ENCODE measurements around the gene CAMKMT.
"Not testable (repeated sequence)": the region's sequence is repeated elsewhere in the genome, so short reads cannot be mapped to it uniquely, and the experiment has no call there.

Gene CAMKMT

GRCh38 chr2:44553456-44553855, 191.7 kb downstream of the CAMKMT start:
- DNase-seq, result peak; percentile 44

- DNase-seq, result no peak
Observed at GRCh38 chr2:44555700-44556099, 194.0 kb downstream of the CAMKMT start.

DNA sequence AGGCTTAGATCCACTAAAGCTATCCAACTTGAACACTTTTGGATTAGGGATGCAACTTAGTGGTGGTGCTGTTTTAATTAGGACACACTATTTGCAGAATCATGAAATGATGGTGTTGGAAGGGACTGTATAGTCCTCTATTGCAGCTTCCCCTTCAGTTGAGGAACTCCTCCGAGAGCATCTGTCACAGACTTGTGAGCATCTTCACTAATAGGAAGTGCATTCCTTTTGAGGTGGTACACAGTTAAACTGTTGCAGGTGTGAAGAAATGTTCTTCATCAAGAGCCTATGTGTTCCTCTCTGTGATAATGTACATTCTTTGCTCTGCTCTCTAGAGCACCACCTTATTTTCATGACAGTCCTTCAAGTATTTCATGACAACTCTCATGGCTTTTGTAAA, 197.4 kb downstream of the CAMKMT start:
- no peak for DNase-seq

GRCh38 chr2:44560352-44560751, 198.6 kb downstream of the CAMKMT start:
- no peak for DNase-seq

DNA sequence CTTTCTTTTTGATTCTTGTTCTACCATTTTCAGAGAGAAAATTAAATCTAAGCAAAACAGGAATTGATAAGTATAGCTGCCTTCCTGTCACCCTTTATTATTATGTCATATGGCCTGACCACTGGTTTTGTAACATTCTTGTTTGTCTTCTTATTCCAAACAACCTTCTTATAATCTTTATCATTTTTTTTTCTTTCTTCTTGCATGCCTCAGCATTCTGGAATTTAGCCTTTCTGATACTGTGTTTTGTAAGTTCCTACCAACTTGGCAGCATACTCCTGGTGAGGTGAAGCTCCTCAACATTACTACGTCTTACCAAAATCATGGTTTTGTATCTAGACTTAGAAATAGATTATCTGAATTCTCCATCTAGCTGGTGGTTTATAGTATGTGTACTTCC, 199.2 kb downstream of the CAMKMT start:
- DNase-seq, result no peak

- DNase-seq, result no peak
Observed at GRCh38 chr2:44562737-44563136, 201.0 kb downstream of the CAMKMT start.

DNA sequence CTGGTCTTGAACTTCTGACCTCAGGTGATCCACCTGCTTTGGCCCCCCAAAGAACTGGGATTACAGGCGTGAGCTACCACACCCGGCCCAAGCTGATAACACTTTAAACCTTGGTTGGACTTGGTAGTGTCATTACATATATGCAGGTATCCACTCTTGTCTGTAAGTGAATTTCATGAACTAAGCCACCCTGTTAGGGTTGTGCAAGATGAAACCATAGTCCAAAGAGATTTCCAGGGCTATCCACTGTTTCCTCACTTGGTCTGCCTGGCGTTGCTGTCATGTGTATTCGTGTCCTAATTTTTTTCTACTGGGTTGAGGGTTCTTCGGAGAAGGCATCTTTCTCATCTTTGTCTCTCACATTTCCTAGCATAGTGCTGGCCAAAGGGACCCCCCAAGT, 203.0 kb downstream of the CAMKMT start:
- no peak for DNase-seq

DNA sequence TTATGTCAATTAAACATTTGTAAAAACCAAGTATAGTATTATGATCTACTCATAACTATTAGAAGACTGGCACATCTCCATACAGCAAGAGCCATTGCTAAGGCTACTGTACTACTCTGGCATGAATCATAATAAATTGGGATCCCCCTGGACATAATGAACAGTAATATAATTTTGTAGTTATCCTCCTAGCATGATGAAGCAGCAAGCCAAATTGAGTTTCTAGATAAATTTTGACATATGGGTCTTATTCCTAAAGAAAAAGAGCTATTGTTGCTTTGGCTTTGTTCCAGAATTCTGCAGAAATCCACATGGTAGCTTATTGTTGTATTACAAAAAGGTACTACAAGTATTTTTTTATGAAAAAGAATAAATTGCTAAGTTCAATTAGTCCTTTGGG, 204.3 kb downstream of the CAMKMT start:
- DNase-seq, result no peak

DNA sequence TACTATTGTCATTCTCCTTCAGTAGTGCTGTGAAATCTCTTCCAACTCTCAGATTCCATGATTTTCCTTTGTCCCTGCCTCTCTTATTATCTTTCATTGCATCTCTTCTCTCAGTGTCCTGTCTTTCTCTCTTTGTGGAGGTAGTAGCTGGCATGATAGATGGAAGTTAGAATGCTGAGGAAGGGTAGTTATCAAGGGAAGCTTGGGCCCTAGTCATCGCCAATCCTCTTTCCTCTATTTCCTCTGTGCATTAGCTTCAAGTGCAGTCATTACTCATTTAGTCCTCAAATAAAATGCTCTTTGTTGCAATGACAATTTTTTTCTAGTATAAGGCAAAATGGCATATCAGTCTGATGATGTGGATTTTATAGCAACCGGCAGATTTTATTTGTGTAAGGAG, 207.7 kb downstream of the CAMKMT start:
- DNase-seq, result no peak

- DNase-seq, result no peak
Observed at GRCh38 chr2:44570271-44570670, 208.5 kb downstream of the CAMKMT start.

- no peak for DNase-seq
Observed at GRCh38 chr2:44570777-44571176, 209.0 kb downstream of the CAMKMT start.

- DNase-seq, result no peak
Observed at GRCh38 chr2:44572196-44572900, 210.6 kb downstream of the CAMKMT start.

DNA sequence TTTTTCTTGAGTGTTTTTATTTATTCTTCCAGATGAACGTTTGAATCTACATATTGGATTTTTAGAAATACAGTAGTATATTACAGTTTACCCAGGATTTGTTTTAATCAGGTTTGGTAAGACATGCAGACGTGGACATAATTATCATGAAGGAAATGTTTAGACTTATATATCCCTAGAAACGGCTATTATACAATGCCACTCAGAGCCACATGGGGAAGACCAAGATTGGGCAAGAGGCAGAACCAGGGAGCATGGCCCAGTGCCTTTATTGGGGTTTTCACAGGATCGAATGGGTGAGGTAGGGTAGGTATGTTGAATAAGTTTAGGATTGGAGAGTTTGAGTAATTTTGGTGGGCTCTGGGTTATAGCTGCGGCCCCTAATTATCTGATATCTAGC, 212.2 kb downstream of the CAMKMT start:
- no peak for DNase-seq

- DNase-seq, result peak; percentile 32
Observed at GRCh38 chr2:44578471-44579093, 216.8 kb downstream of the CAMKMT start.

DNA sequence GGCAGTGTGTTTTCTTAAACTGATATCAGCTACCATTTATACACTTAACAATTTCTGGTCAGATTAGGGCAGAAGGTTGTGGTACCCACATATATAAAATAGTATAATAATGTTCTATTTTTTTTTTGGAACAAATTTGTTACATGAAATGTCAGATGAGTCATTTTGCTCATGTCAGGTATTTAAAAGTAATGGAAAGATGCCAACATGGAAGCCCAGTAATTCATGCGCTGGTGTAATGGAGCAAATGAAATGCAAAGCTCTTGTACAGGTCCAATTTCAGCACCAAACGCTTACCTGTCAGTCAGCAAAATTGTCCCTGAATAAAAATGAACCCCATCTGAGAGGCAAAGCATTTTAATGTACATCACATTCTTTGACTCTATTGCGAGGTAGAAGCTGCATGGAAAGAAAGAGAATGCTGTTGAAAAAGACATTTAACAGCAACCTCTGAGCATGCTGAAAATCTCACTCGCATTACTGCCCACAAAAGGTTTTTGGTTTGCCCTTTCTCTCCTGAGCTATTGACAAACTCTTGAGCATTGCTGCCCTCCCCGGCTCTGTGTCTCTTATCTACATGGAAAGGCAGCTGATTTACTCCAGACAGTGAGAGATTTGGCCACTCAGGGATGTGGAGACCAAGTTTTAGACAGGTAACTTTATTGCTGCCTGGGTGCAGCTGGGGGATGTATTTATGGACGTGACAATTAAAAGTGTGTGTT, 217.5 kb downstream of the CAMKMT start:
- DNase-seq, result no peak

DNA sequence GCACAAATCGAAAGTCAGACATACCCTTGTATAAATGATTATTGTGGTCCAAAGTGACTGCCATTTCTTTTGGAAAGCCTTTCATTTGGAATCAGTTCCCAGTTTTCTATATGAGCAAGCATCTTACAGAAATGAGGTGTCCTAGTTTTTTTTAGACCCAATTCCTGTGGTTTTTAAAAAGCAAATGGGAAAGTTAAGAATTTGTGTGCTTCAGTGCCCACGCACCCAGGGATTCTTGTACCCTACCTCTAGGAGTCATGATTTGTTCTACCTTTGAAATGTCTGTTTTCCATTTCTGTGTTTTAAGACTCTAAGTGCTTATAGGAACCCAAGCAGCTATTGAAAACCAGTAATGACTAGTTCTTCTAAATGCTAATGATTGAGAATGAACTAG, 218.1 kb downstream of the CAMKMT start:
- DNase-seq, result no peak

- DNase-seq, result no peak
Observed at GRCh38 chr2:44580875-44581515, 219.2 kb downstream of the CAMKMT start.

DNA sequence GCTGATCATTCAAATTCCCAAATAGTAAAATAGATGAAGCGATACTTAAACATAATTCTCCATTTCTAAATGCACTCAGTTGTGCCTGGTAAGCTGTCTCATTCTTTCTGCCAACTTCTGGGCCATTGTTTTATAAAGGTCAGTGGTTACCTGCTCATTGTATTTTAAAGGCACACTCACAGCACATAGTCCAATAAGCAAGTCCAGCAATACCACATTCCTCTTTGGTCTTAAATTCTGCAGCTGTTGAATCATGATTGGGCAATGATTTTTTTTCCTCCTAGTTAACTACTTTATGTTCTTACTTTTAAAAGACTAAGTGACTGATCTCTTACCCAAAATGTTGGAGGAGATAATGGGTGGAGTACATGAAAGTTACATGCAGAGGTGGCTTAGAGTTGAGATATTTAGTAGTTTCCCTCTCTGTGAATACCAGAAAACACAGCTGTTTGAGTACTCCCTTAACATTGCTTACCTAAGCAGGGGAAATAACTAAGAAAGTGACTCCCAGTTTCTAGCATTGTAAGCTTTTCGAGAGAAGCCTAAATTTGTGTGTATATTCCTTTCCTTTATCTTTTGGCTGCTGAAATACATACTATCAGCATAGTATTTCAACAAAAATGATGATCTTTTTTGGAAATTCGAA, 220.7 kb downstream of the CAMKMT start:
- no peak for DNase-seq

DNA sequence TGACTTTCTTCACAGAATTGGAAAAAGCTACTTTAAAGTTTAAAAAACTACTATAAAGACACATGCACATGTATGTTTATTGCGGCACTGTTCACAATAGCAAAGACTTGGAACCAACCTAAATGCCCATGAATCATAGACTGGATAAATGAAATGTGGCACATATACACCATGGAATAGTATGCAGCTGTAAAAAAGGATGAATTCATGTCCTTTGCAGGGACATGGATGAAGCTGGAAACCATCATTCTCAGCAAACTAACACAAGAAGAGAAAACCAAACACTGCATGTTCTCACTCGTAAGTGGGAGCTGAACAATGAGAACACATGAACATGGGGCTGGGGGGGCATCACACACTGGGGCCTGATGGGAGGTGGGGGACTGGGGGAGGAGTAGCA, 233.9 kb downstream of the CAMKMT start:
- not testable (repeated sequence) for DNase-seq

DNA sequence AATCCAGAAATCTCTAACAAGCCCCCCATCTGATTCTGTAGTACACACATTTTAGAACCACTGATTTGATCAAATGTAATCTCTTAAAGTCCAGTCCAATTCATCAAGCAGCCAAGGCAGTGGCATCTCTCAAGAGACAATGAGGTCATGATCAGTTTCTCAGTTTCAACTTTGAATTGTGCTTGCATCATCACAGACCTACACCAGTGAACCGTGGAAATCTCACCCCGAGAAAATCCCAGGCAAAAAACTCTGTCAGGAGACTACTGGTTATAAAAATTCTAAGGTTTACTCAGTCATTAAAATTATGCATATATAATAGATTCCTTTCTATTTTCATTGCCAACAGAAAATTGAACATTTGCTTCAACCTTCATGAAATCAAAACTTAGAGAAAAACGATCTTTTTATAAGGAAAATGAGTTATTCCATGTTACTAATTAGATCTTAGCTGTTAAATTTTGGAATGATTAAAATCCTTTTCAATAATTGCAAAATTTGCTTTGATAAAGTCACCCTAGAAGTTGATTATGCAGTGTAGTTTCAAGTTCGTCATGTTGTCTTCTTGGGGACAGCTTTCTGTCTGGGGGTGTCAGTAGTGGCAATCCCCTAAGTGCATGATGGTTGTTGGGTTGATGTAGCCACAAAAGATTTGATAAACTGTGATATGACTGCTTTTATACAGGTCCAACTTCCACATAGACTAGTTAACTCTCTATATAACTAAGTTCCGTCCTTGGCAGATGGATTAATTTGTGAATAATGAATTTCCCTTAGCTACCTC, 235.0 kb downstream of the CAMKMT start:
- no peak for DNase-seq

DNA sequence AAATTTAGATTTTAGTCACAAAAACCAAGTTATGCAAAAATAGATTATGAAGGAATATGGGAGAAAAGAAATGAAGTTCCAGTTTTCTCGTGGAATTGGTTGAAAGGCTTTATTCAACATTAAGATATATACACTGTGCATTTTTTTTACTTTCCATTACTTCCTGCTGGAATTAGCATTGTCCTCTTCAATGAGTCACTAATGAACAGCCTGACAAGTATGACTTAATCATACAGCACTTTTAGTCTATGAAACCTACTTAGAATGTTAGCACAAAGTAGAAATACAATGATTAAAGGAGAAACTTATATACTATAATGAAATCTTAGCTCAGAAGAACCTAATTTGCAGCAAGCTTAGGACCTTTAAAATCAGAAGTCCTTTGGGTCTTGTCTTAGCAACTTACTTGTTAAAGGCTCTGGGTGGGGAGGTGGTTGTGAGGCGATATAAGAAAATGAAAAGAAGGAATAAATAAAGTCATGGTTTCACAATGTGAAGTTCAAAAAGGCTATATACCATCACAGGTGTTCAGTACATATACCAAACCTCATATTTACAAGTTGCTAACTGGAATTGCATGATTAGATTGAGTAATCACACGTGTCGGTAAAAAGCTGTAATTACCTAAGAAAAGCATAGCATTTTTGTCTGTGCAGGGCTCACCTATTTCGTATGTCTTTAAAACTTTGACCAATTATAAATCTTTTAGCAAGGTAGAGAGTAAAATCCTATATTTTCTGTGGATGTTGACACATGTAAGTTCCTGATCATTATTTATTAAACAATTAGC, 236.8 kb downstream of the CAMKMT start:
- no peak for DNase-seq

All from fibroblast of skin of abdomen (primary cell).